DOHH2 (cell line): ENCODE data around the gene CDK15.

Experiments used
- CTCF ChIP-seq: fragments of 200-600 bp; sonication (generic); IDR thresholded peaks from one replicate; pipeline ENCODE4 v1.5.1; 2014; ENCODE audit warnings: antibody characterized with exemption, mild to moderate bottlenecking, low read depth, low read length; ENCODE audit not compliant: poor library complexity, severe bottlenecking
- EZH2phosphoT487 ChIP-seq: fragments of 200-600 bp; sonication (generic); IDR thresholded peaks from 2 replicates; pipeline ENCODE4 v1.6.1; 2017; ENCODE audit warnings: borderline replicate concordance, mild to moderate bottlenecking, antibody characterized with exemption, low read length, moderate library complexity, mixed read lengths

- no peak for TF ChIP-seq CTCF
- no peak for TF ChIP-seq EZH2phosphoT487
Observed at GRCh38 chr2:201831469-201831868, 25.1 kb downstream of the CDK15 start.
